ENCODE data around the gene STXBP6. TPM values are rescaled to one million over a fixed set of nuclear protein-coding genes. Genes with fewer than 3 reads are reported as not detected.
A peak's percentile ranks its signal among the peaks of the same experiment; 100 is the strongest.

The STXBP6 gene
- total RNA-seq, 2 donors from 2014 or later: 20.1 to 28.3 TPM

DNA sequence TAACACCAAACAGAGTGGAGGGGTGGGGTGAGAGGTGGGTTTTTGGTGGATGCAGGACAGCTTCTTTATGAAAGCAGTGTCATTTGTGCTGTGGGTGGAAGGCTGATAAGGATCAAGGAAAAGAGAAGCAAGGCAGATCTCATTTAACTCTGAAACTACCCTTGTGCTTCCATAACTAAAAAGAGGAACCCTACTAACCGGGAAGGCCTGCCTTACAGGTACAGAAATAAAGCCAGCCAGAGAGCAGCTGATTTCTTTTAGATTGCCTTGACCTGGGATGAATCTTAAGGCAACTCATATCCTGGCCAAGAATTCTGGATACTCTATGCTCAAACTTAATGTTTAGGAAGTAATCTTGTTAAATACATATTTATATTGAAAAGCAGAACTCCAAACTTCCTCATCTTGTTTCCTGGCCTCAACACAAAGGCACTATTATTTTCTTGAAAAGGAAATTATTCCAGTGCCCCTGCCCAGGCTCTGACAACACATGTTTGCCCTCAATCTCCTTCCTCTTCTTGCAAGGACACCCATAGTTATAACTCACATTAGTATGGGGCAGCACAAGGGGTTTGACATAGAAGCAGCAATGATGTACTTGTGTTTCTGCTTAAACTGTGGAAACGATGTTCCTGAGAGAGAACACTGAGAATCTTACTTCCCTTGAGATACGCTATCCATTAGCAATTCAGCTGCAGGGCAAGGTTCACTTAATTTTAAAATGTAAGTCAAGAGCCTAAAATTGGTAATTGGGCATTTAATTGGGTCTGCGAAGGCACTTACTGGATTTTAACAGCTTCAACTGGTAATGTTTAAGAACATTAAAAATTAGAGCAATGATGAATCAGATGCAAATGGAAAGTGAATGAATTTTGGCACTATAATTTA, 173.7 kb downstream of the STXBP6 start:
- no peaks in the 10 kb centered on the region for H3K27me3 ChIP-seq
- no peaks in the 10 kb centered on the region for H3K9me3 ChIP-seq
- H3K4me1 ChIP-seq: peaks cover 45% of the 10 kb centered on the region
- no peaks in the 10 kb centered on the region for H3K36me3 ChIP-seq (replicated peaks in 1 of 2; ENCODE audit: insufficient read depth in 1 of 2, low read depth in 2 of 2)
- DNase-seq (peak in 1 of 4 donors; percentile 35), ATAC-seq (no peak)
- intact Hi-C loops (cut with DNase I): no loop called here
- peak overlapping the region in 3 of 4 donors; percentile 0 to 65 (median 25) for H3K27ac ChIP-seq
- 55 to 74% methylated on average over 4 of the region's 4 CpGs for WGBS, 2 donors
- H3K4me3 ChIP-seq: no peak overlapping the region
- no peak for TF ChIP-seq POLR2A (IDR thresholded peaks at IDR 0.05)
- TF ChIP-seq, protein P1, sequence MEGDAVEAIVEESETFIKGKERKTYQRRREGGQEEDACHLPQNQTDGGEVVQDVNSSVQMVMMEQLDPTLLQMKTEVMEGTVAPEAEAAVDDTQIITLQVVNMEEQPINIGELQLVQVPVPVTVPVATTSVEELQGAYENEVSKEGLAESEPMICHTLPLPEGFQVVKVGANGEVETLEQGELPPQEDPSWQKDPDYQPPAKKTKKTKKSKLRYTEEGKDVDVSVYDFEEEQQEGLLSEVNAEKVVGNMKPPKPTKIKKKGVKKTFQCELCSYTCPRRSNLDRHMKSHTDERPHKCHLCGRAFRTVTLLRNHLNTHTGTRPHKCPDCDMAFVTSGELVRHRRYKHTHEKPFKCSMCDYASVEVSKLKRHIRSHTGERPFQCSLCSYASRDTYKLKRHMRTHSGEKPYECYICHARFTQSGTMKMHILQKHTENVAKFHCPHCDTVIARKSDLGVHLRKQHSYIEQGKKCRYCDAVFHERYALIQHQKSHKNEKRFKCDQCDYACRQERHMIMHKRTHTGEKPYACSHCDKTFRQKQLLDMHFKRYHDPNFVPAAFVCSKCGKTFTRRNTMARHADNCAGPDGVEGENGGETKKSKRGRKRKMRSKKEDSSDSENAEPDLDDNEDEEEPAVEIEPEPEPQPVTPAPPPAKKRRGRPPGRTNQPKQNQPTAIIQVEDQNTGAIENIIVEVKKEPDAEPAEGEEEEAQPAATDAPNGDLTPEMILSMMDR (IDR thresholded peaks at IDR 0.05): no peak

DNA sequence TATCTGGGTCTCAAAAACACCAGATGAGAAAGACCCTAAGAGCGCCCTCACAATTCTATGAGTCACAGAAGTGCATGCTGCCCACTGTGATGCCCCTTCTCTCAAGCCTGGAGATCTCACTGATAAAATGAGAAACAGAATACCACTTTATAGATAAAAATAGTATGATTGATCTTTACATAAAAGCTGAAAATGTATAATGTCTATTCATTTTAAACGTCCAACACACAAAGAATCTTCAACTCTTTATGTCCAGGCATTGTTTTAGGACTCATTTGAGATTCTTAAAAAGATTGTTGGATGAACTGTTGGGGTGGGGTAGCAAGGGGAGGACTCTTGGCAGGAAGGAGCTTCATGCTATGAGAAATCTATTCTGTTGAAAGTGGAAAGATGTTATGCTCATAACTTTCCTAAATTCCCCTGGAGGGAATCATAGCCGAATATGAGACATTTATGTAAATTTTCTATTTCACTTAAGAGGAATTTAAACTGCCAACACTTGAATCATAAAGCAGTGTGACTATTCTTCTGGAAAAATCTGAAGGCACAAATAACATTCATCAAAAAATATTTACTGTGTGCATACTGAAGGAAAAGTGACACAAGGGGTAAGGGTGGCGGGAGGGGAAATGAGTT, 174.6 kb downstream of the STXBP6 start:
- peaks cover 40% of the 10 kb centered on the region for H3K4me1 ChIP-seq
- intact Hi-C loops (cut with DNase I): no loop called here
- no peaks in the 10 kb centered on the region for H3K27me3 ChIP-seq
- H3K4me3 ChIP-seq: no peak overlapping the region
- ATAC-seq (no peak), DNase-seq (no peak)
- TF ChIP-seq, protein P1 (IDR thresholded peaks at IDR 0.05): no peak
- no peak for TF ChIP-seq POLR2A (IDR thresholded peaks at IDR 0.05)
- H3K36me3 ChIP-seq (replicated peaks in 1 of 2; ENCODE audit: insufficient read depth in 1 of 2, low read depth in 2 of 2): no peaks in the 10 kb centered on the region
- peak overlapping the region in 2 of 4 donors; percentile 25 to 65 for H3K27ac ChIP-seq
- WGBS, 2 donors: 77 to 89% methylated on average over 4 of the region's 4 CpGs
- no peaks in the 10 kb centered on the region for H3K9me3 ChIP-seq

DNA sequence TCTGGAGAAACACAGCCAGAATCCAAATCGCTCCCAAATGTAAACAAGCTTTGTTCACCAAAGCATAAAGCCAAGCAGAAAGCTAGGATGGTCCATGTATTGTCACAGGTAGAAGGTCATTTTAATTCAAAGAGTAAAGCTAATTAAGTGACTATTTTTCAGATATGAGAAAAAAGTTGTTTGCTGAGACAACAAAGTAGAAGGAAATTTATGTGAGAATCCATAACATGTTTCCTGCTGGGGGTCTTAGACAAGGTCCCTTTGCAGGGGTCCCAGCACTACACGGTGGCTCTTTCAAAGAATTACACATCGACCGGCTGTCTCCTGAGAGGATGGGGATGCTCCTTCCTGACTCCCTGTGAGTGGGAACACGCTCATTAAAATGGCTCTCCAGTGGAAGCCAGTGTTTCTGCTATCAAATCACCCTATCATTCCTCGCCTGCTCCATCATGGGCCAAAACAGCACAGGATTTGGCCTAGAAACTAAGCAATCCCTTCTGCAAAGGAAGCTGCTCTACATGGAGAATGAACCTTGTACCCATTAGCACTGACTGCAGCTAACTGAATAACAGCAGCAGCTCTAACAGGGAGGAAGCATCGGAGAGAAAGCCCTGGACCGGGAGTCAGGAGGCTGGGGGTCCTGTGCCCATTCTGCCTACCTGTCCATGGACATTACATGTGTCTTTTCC, 175.3 kb downstream of the STXBP6 start:
- no peak overlapping the region for H3K4me3 ChIP-seq
- TF ChIP-seq POLR2A (IDR thresholded peaks at IDR 0.05): no peak
- TF ChIP-seq, protein P1 (IDR thresholded peaks at IDR 0.05): no peak
- no peaks in the 10 kb centered on the region for H3K9me3 ChIP-seq
- no peaks in the 10 kb centered on the region for H3K27me3 ChIP-seq
- H3K4me1 ChIP-seq: peaks cover 38% of the 10 kb centered on the region
- H3K36me3 ChIP-seq (replicated peaks in 1 of 2; ENCODE audit: insufficient read depth in 1 of 2, low read depth in 2 of 2): no peaks in the 10 kb centered on the region
- ATAC-seq: no peak
- intact Hi-C loops (cut with DNase I): no loop called here
- no peak overlapping the region for H3K27ac ChIP-seq
- no peak for DNase-seq
- WGBS, 2 donors: 86 to 92% methylated on average over 8 of the region's 8 CpGs

- TF ChIP-seq, protein P1 (IDR thresholded peaks at IDR 0.05): no peak
- TF ChIP-seq POLR2A (IDR thresholded peaks at IDR 0.05): no peak
- H3K4me3 ChIP-seq: no peak overlapping the region
- no peaks in the 10 kb centered on the region for H3K27me3 ChIP-seq
- no peak for ATAC-seq
- intact Hi-C loops (cut with DNase I): no loop called here
- H3K4me1 ChIP-seq: peaks cover 29% of the 10 kb centered on the region
- H3K36me3 ChIP-seq (replicated peaks in 1 of 2; ENCODE audit: insufficient read depth in 1 of 2, low read depth in 2 of 2): no peaks in the 10 kb centered on the region
- WGBS, 2 donors: 89 to 92% methylated on average over 5 of the region's 5 CpGs
- no peak overlapping the region for H3K27ac ChIP-seq
- no peak for DNase-seq
- H3K9me3 ChIP-seq: no peaks in the 10 kb centered on the region
These were observed 176.4 kb downstream of the STXBP6 start for GRCh38 chr14:24873551-24873950.

All from body of pancreas (tissue), 4 donors.